SK-N-SH (cell line): Measurements from ENCODE around the gene TCP1. TPM values are rescaled to one million over a fixed set of nuclear protein-coding genes. Genes with fewer than 3 reads are reported as not detected.

Source experiments
- CTCF ChIA-PET: fragments of 300-600, 350-600 bp; formaldehyde crosslinking; extraction: SDS; loops from one replicate; lab custom pipeline; 2021; lab: Yijun Ruan, JAX
- POLR2A ChIA-PET: fragments of 350-600 bp; sonication (Branson Sonifier 250); formaldehyde crosslinking; extraction: SDS; loops from one replicate; lab custom pipeline; 2020; ENCODE audit warnings: antibody characterized with exemption, inconsistent platforms; lab: Yijun Ruan, JAX
- DNase-seq: peaks from one replicate; pipeline ENCODE4 v3.0.0; 2012
- H2AFZ ChIP-seq: fragments of 200-600 bp; sonication (generic); 2 replicates; pipeline ENCODE4 v1.8.1; 2016; ENCODE audit warnings: antibody characterized with exemption, mild to moderate bottlenecking, low read depth
- H3F3A ChIP-seq: fragments of 200-600 bp; sonication (generic); replicated peaks from 2 replicates; pipeline ENCODE3; 2016; ENCODE audit warnings: antibody characterized with exemption, mild to moderate bottlenecking; ENCODE audit not compliant: insufficient read depth
- H3K27ac ChIP-seq, 2 experiments: fragments of 200-500 bp in 1 of 2; fragments of 200-600 bp in 1 of 2; sonication (Bioruptor generic) in 1 of 2; sonication (generic), shearing (Covaris generic) in 1 of 2; 2 replicates each; pipeline versions ENCODE4 v1.5.1 to v1.6.1; 2014 to 2016; ENCODE audit warnings: low read depth in 2 of 2, inconsistent platforms in 1 of 2, low read length in 1 of 2, mild to moderate bottlenecking in 1 of 2, mixed read lengths in 1 of 2
- H3K27me3 ChIP-seq: fragments of 200-600 bp; sonication (generic), shearing (Covaris generic); 2 replicates; pipeline ENCODE4 v1.6.1; 2016; ENCODE audit warnings: mixed run types; ENCODE audit not compliant: insufficient read depth
- H3K36me3 ChIP-seq, 2 experiments: fragments of 200-500 bp in 1 of 2; fragments of 200-600 bp in 1 of 2; sonication (Bioruptor generic) in 1 of 2; sonication (generic) in 1 of 2; replicated peaks in 1 of 2; 2 replicates each; pipeline versions ENCODE3 to v1.5.1; 2014 to 2016; ENCODE audit warnings: low read length in 1 of 2, mild to moderate bottlenecking in 1 of 2; ENCODE audit not compliant: insufficient read depth in 2 of 2, control insufficient read depth in 1 of 2
- H3K4me1 ChIP-seq, 2 experiments: fragments of 200-500 bp in 1 of 2; fragments of 200-600 bp in 1 of 2; sonication (Bioruptor generic) in 1 of 2; sonication (generic), shearing (Covaris generic) in 1 of 2; 2 replicates each; pipeline versions ENCODE4 v1.5.1 to v1.6.1; 2014 to 2016; ENCODE audit warnings: low read depth in 1 of 2, low read length in 1 of 2, mixed run types in 1 of 2; ENCODE audit not compliant: insufficient read depth in 2 of 2, control insufficient read depth in 1 of 2
- H3K4me2 ChIP-seq: fragments of 200-600 bp; sonication (generic), shearing (Covaris generic); 2 replicates; pipeline ENCODE4 v1.6.1; 2017; ENCODE audit warnings: mixed run types
- H3K4me3 ChIP-seq, 2 experiments: fragments of 200-500 bp in 1 of 2; fragments of 200-600 bp in 1 of 2; sonication (Bioruptor generic) in 1 of 2; sonication (generic), shearing (Covaris generic) in 1 of 2; 2 replicates each; pipeline versions ENCODE4 v1.5.1 to v1.8.1; 2014 to 2016; ENCODE audit warnings: low read depth in 2 of 2, inconsistent platforms in 1 of 2, low read length in 1 of 2, mild to moderate bottlenecking in 1 of 2, mixed read lengths in 1 of 2, moderate library complexity in 1 of 2
- H3K79me2 ChIP-seq: fragments of 200-600 bp; sonication (generic); 2 replicates; pipeline ENCODE4 v1.8.1; 2017; ENCODE audit warnings: mild to moderate bottlenecking; ENCODE audit not compliant: insufficient read depth
- H3K9ac ChIP-seq: fragments of 200-600 bp; sonication (generic); 2 replicates; pipeline ENCODE4 v1.6.1; 2017; ENCODE audit warnings: mixed run types
- H3K9me2 ChIP-seq: fragments of 200-600 bp; sonication (generic); 2 replicates; pipeline ENCODE4 v1.6.1; 2017; ENCODE audit warnings: mixed run types
- H3K9me3 ChIP-seq: fragments of 200-600 bp; sonication (generic); 2 replicates; pipeline ENCODE4 v1.6.1; 2017; ENCODE audit warnings: mixed run types, mild to moderate bottlenecking, moderate library complexity
- H4K20me1 ChIP-seq: fragments of 200-600 bp; sonication (generic); 2 replicates; pipeline ENCODE4 v1.6.1; 2017; ENCODE audit warnings: mild to moderate bottlenecking, mixed run types; ENCODE audit not compliant: insufficient read depth
- CTCF ChIP-seq: fragments of 200-600 bp; sonication (generic); IDR thresholded peaks from 2 replicates; pipeline ENCODE4 v1.6.1; 2017; ENCODE audit warnings: antibody characterized with exemption, mild to moderate bottlenecking, moderate library complexity
- ELF1 ChIP-seq: IDR thresholded peaks from 2 replicates; pipeline ENCODE4 v1.4.0; 2012
- FOSL2 ChIP-seq: IDR thresholded peaks from 2 replicates; pipeline ENCODE4 v1.4.0; 2012; ENCODE audit warnings: low read depth, mild to moderate bottlenecking, moderate library complexity, borderline replicate concordance
- FOXJ3 ChIP-seq: sonication (generic); formaldehyde crosslinking; IDR thresholded peaks from 2 replicates; pipeline ENCODE4 v1.5.1; 2020; ENCODE audit warnings: mild to moderate bottlenecking, missing genetic modification reagents
- GATA2 ChIP-seq: sonication (generic); formaldehyde crosslinking; IDR thresholded peaks from 2 replicates; pipeline ENCODE4 v1.5.0; 2020; ENCODE audit warnings: mild to moderate bottlenecking, missing genetic modification reagents
- MAX ChIP-seq: IDR thresholded peaks from 2 replicates; pipeline ENCODE4 v1.4.0; 2012; ENCODE audit warnings: low read depth
- NRF1 ChIP-seq: IDR thresholded peaks from 2 replicates; pipeline ENCODE4 v1.6.1; 2012; ENCODE audit warnings: low read depth, mild to moderate bottlenecking, low read length
- PBX3 ChIP-seq: IDR thresholded peaks from 2 replicates; pipeline ENCODE4; 2012
- POLR2AphosphoS5 ChIP-seq: IDR thresholded peaks from 2 replicates; pipeline ENCODE4 v1.6.1; 2012; ENCODE audit warnings: low read depth, low read length
- RCOR1 ChIP-seq: fragments of 150-350 bp; IDR thresholded peaks from 2 replicates; pipeline ENCODE4 v1.6.1; 2017; ENCODE audit warnings: antibody characterized with exemption, low read length
- REST ChIP-seq: IDR thresholded peaks from 2 replicates; pipeline ENCODE4 v1.6.1; 2012; ENCODE audit warnings: mild to moderate bottlenecking, low read depth, low read length, moderate library complexity
- TCF12 ChIP-seq: IDR thresholded peaks from 2 replicates; pipeline ENCODE4 v1.4.0; 2012
- TEAD4 ChIP-seq: IDR thresholded peaks from 2 replicates; pipeline ENCODE4 v1.4.0; 2012; ENCODE audit warnings: mild to moderate bottlenecking, borderline replicate concordance; ENCODE audit not compliant: insufficient read depth
- USF1 ChIP-seq: IDR thresholded peaks from 2 replicates; pipeline ENCODE4 v1.4.0; 2012; ENCODE audit warnings: low read depth, borderline replicate concordance
- YY1 ChIP-seq: IDR thresholded peaks from 2 replicates; pipeline ENCODE4 v1.4.0; 2012; ENCODE audit warnings: low read depth, mild to moderate bottlenecking
- WGBS: methylation state at CpG from one replicate; pipeline ENCODE4 v1.1.6; 2017; ENCODE audit warnings: low lambda C conversion rate; 5-methylcytosine and 5-hydroxymethylcytosine counted together
- polyA plus RNA-seq, 3 experiments: library from polyadenylated mRNA; depleted of rRNA; stranded (reverse); fragments of >200 nt; gene quantifications; 2 replicates each; pipeline ENCODE4 v1.2.3, GENCODE V29; 2012

Gene TCP1
- polyA plus RNA-seq, 1 of the 3 experiments (the other 2 are of a cell fraction) = 154 TPM

GRCh38 chr6:159753081-159753872, 36.1 kb downstream of the TCP1 start:
- WGBS = 91% methylated on average over 6 of the region's 6 CpGs
- Histone ChIP-seq H3K9me2 (no peaks in the 10 kb centered on the region), H3K9me3 (no peaks in the 10 kb centered on the region), H3K9ac (no peak overlapping the region)
- TF ChIP-seq TEAD4 (no peak), NRF1 (no peak), FOSL2 (no peak), GATA2 (no peak), CTCF (no peak), POLR2AphosphoS5 (no peak)
- TF ChIP-seq, all 33 proteins: peak for 0
- Histone ChIP-seq H3K4me3 (no peak overlapping the region), H3F3A (peaks cover 38% of the 10 kb centered on the region), H3K36me3 (peaks cover 90 to 94% of the 10 kb centered on the region in 2 experiments), H2AFZ (no peak overlapping the region), H3K4me2 (no peak overlapping the region), H4K20me1 (no peaks in the 10 kb centered on the region), H3K27me3 (no peaks in the 10 kb centered on the region), H3K79me2 (peaks cover 67% of the 10 kb centered on the region), H3K4me1 (no peaks in the 10 kb centered on the region), H3K27ac (no peak overlapping the region)
- ChIA-PET POLR2A (no interaction called here), CTCF (no interaction called here)
- DNase-seq = no peak

- no peak overlapping the region for H3K27ac ChIP-seq
- no peaks in the 10 kb centered on the region for H4K20me1 ChIP-seq
- ChIA-PET CTCF (interaction anchor here (0.8 kb wide), 1 partner anchor 9 kb away, joined by 3 read pairs; no protein-coding TSS in a partner anchor), POLR2A (no interaction called here)
- H3K4me2 ChIP-seq = no peak overlapping the region
- peaks cover 71% of the 10 kb centered on the region for H3K79me2 ChIP-seq
- no peaks in the 10 kb centered on the region for H3K4me1 ChIP-seq
- no peak overlapping the region for H2AFZ ChIP-seq
- H3K9ac ChIP-seq = no peak overlapping the region
- DNase-seq = no peak
- WGBS = 98% methylated on average over 3 of the region's 3 CpGs
- H3K9me2 ChIP-seq = no peaks in the 10 kb centered on the region
- H3K36me3 ChIP-seq = peaks cover 92 to 97% of the 10 kb centered on the region in 2 experiments
- no peak overlapping the region for H3K4me3 ChIP-seq
- no peaks in the 10 kb centered on the region for H3K9me3 ChIP-seq
- H3K27me3 ChIP-seq = no peaks in the 10 kb centered on the region
- peaks cover 30% of the 10 kb centered on the region for H3F3A ChIP-seq
- TF ChIP-seq ELF1 = no peak
- no peak for TF ChIP-seq TCF12
- TF ChIP-seq REST = no peak
- no peak for TF ChIP-seq PBX3
- TF ChIP-seq RCOR1 = no peak
- TF ChIP-seq TEAD4 = no peak
- TF ChIP-seq POLR2AphosphoS5 = no peak
- no peak for TF ChIP-seq USF1
- no peak for TF ChIP-seq MAX
- TF ChIP-seq NRF1 = no peak
- no peak for TF ChIP-seq YY1
- TF ChIP-seq CTCF = no peak
- TF ChIP-seq FOXJ3 (CRISPR knock-in tag) = no peak
Measured at GRCh38 chr6:159751448-159751847, 38.0 kb downstream of the TCP1 start.
